ENCODE measurements around the gene HIGD2A. TPM values are rescaled to one million over a fixed set of nuclear protein-coding genes. Genes with fewer than 3 reads are reported as not detected.

HIGD2A gene
- total RNA-seq, 4 donors from 2014 or later: 105 to 134 (median 116) TPM

- DNase-seq (ENCODE audit: low spot score) (no peak), ATAC-seq (ENCODE audit: low FRiP score) (no peak)
- TF ChIP-seq CTCF (IDR thresholded peaks at IDR 0.05): no peak
These were observed 28.4 kb downstream of the HIGD2A start for GRCh38 chr5:176416965-176417364.

- DNase-seq (ENCODE audit: low spot score) (no peak), ATAC-seq (ENCODE audit: low FRiP score) (no peak)
- no peak for TF ChIP-seq CTCF (IDR thresholded peaks at IDR 0.05)
These were observed 29.7 kb downstream of the HIGD2A start for GRCh38 chr5:176418251-176418650.

- ATAC-seq (ENCODE audit: low FRiP score) (no peak), DNase-seq (ENCODE audit: low spot score) (no peak)
- no peak for TF ChIP-seq CTCF (IDR thresholded peaks at IDR 0.05)
These were observed 31.5 kb downstream of the HIGD2A start for GRCh38 chr5:176420086-176420485.

- DNase-seq (ENCODE audit: low spot score): no peak
- ATAC-seq (ENCODE audit: low FRiP score): no peak
- no peak for TF ChIP-seq CTCF (IDR thresholded peaks at IDR 0.05)
These were observed 32.5 kb downstream of the HIGD2A start for GRCh38 chr5:176420972-176421544.

- no peak for TF ChIP-seq CTCF (IDR thresholded peaks at IDR 0.05)
- DNase-seq (ENCODE audit: low spot score): no peak
- ATAC-seq (ENCODE audit: low FRiP score): no peak
These were observed 35.6 kb downstream of the HIGD2A start for GRCh38 chr5:176424181-176424580.

GRCh38 chr5:176425138-176425537 is 36.6 kb downstream of the HIGD2A start:
- ATAC-seq (ENCODE audit: low FRiP score): no peak
- no peak for TF ChIP-seq CTCF (IDR thresholded peaks at IDR 0.05)
- DNase-seq (ENCODE audit: low spot score): no peak

- ATAC-seq (ENCODE audit: low FRiP score) (no peak), DNase-seq (ENCODE audit: low spot score) (no peak)
- no peak for TF ChIP-seq CTCF (IDR thresholded peaks at IDR 0.05)
These were observed 37.2 kb downstream of the HIGD2A start for GRCh38 chr5:176425791-176426190.
